Measurements from ENCODE around the gene PRDM16. TPM values are rescaled to one million over a fixed set of nuclear protein-coding genes. Genes with fewer than 3 reads are reported as not detected.
A peak's percentile ranks its signal among the peaks of the same experiment; 100 is the strongest.

The PRDM16 gene
- total RNA-seq, 1 experiment from 2014 or later: 22.3 TPM

- CTCF ChIA-PET: no interaction called here
- Histone ChIP-seq H3K4me1 (ENCODE audit: control insufficient read depth, insufficient read depth, low read length) (peaks cover 24% of the 10 kb centered on the region), H3K4me3 (ENCODE audit: low read depth in 2 of 2, low read length in 2 of 2) (no peak overlapping the region), H3K27ac (ENCODE audit: low read length) (no peak overlapping the region), H3K36me3 (ENCODE audit: control insufficient read depth, insufficient read depth, low read length) (no peaks in the 10 kb centered on the region), H3K9me3 (ENCODE audit: control insufficient read depth, insufficient read depth, low read depth, low read length) (no peaks in the 10 kb centered on the region), H3K27me3 (ENCODE audit: control insufficient read depth, insufficient read depth, low read length) (no peaks in the 10 kb centered on the region)
- DNase-seq (ENCODE audit: low read depth, low spot score) (no peak), ATAC-seq (peak; percentile 37)
- TF ChIP-seq, protein P1, sequence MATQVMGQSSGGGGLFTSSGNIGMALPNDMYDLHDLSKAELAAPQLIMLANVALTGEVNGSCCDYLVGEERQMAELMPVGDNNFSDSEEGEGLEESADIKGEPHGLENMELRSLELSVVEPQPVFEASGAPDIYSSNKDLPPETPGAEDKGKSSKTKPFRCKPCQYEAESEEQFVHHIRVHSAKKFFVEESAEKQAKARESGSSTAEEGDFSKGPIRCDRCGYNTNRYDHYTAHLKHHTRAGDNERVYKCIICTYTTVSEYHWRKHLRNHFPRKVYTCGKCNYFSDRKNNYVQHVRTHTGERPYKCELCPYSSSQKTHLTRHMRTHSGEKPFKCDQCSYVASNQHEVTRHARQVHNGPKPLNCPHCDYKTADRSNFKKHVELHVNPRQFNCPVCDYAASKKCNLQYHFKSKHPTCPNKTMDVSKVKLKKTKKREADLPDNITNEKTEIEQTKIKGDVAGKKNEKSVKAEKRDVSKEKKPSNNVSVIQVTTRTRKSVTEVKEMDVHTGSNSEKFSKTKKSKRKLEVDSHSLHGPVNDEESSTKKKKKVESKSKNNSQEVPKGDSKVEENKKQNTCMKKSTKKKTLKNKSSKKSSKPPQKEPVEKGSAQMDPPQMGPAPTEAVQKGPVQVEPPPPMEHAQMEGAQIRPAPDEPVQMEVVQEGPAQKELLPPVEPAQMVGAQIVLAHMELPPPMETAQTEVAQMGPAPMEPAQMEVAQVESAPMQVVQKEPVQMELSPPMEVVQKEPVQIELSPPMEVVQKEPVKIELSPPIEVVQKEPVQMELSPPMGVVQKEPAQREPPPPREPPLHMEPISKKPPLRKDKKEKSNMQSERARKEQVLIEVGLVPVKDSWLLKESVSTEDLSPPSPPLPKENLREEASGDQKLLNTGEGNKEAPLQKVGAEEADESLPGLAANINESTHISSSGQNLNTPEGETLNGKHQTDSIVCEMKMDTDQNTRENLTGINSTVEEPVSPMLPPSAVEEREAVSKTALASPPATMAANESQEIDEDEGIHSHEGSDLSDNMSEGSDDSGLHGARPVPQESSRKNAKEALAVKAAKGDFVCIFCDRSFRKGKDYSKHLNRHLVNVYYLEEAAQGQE (IDR thresholded peaks at IDR 0.05; ENCODE audit: insufficient read depth in 1 of 2, low read depth in 2 of 2, low read length in 1 of 2): no peak
- no peak for TF ChIP-seq TCF7L2 (IDR thresholded peaks at IDR 0.05; ENCODE audit: low read depth, low read length)
- TF ChIP-seq SIN3A (IDR thresholded peaks at IDR 0.05; ENCODE audit: borderline replicate concordance, insufficient read depth, low read depth, low read length): no peak
- no peak for TF ChIP-seq CTCF (IDR thresholded peaks at IDR 0.05)
- TF ChIP-seq POLR2AphosphoS5 (IDR thresholded peaks at IDR 0.05; ENCODE audit: low read depth, low read length): no peak
- POLR2A ChIA-PET: no interaction called here
- no TSS peak for BruUV-seq (replicated peaks)
- intact Hi-C loops (cut with micrococcal nuclease; ENCODE audit: unreplicated experiment): no loop called here
- in situ Hi-C loops (cut with HindIII; ENCODE audit: low pct_unique_long_range_greater_than_20kb, low sequenced_read_pairs): no loop called here
Measured at GRCh38 chr1:3130268-3130667, 61.3 kb downstream of the PRDM16 start.

DNA sequence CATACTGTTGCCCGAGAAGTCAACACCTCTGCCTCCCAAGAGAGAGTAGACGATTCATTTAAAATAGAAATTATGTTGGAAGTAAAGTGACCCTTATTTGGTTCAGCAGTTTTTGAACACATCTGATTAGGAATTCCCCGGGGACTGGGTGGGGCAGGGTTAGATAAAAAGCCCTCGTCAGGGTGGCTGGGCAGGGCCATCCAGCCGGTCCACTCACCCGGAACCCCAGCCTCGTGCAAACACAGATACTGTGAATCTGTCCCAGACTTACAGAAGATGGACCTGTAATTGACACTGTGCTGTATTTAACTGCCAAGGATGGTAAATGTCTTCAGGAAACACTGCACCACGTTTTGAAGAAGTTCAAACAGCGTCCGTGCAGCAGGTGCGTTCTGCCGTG, 63.7 kb downstream of the PRDM16 start:
- peaks cover 15% of the 10 kb centered on the region for H3K4me1 ChIP-seq (ENCODE audit: control insufficient read depth, insufficient read depth, low read length)
- no peaks in the 10 kb centered on the region for H3K9me3 ChIP-seq (ENCODE audit: control insufficient read depth, insufficient read depth, low read depth, low read length)
- H3K27ac ChIP-seq (ENCODE audit: low read length): no peak overlapping the region
- no TSS peak for BruUV-seq (replicated peaks)
- ChIA-PET POLR2A (no interaction called here), CTCF (no interaction called here)
- intact Hi-C loops (cut with micrococcal nuclease; ENCODE audit: unreplicated experiment): no loop called here
- H3K27me3 ChIP-seq (ENCODE audit: control insufficient read depth, insufficient read depth, low read length): no peaks in the 10 kb centered on the region
- no peaks in the 10 kb centered on the region for H3K36me3 ChIP-seq (ENCODE audit: control insufficient read depth, insufficient read depth, low read length)
- DNase-seq (ENCODE audit: low read depth, low spot score) (no peak), ATAC-seq (no peak)
- no peak overlapping the region for H3K4me3 ChIP-seq (ENCODE audit: low read depth in 2 of 2, low read length in 2 of 2)
- in situ Hi-C loops (cut with HindIII; ENCODE audit: low pct_unique_long_range_greater_than_20kb, low sequenced_read_pairs): no loop called here
- TF ChIP-seq SIN3A (IDR thresholded peaks at IDR 0.05; ENCODE audit: borderline replicate concordance, insufficient read depth, low read depth, low read length): no peak
- no peak for TF ChIP-seq POLR2AphosphoS5 (IDR thresholded peaks at IDR 0.05; ENCODE audit: low read depth, low read length)
- no peak for TF ChIP-seq TCF7L2 (IDR thresholded peaks at IDR 0.05; ENCODE audit: low read depth, low read length)
- TF ChIP-seq CTCF (IDR thresholded peaks at IDR 0.05): no peak
- TF ChIP-seq, protein P1 (IDR thresholded peaks at IDR 0.05; ENCODE audit: insufficient read depth in 1 of 2, low read depth in 2 of 2, low read length in 1 of 2): no peak
